ENCODE measurements around the gene PAMR1.

GRCh38 chr11:35523861-35524260 is 1.6 kb downstream of the PAMR1 start:
- no peak for TF ChIP-seq MYC (IDR thresholded peaks at IDR 0.05; ENCODE audit: borderline replicate concordance, low read length)
- TF ChIP-seq CTCF (IDR thresholded peaks at IDR 0.05), result no peak
- TF ChIP-seq SREBF2 (IDR thresholded peaks at IDR 0.05), result no peak
- no peak for TF ChIP-seq E2F6 (IDR thresholded peaks at IDR 0.05; ENCODE audit: borderline replicate concordance, low read depth)
- no peak for TF ChIP-seq REST (IDR thresholded peaks at IDR 0.05)

All from A549 (cell line).